GM21576 (cell line): Measurements from ENCODE around the gene IFT43.

Source experiments
- ATAC-seq: cut with Tn5 transposase; IDR thresholded peaks from one replicate; pipeline ENCODE4 v1.9.1; 2021; ENCODE audit warnings: mild to moderate bottlenecking, moderate library complexity; ENCODE audit not compliant: unreplicated experiment

Gene IFT43

GRCh38 chr14:75979648-75980565 is 5.7 kb upstream of the IFT43 start:
- no peak for ATAC-seq

GRCh38 chr14:75980856-75981255 is 4.7 kb upstream of the IFT43 start:
- ATAC-seq = no peak

GRCh38 chr14:75981426-75982265 is 3.9 kb upstream of the IFT43 start, which contains the start of gene TGFB3:
TGFB3 (minus strand) TSS chr14:75981995; CDS start chr14:75980893, 1,102 bp downstream.
- peak; percentile 57 for ATAC-seq

- peak; percentile 37 for ATAC-seq
Observed at GRCh38 chr14:75982266-75983018, 3.1 kb upstream of the IFT43 start.

GRCh38 chr14:75983019-75983358 is 2.6 kb upstream of the IFT43 start:
- no peak for ATAC-seq

GRCh38 chr14:75984674-75985073 is 889 bp upstream of the IFT43 start:
- ATAC-seq = no peak

GRCh38 chr14:75986439-75986765 is 839 bp downstream of the IFT43 start:
- ATAC-seq = no peak

- no peak for ATAC-seq
Observed at GRCh38 chr14:75987201-75987970, 1.8 kb downstream of the IFT43 start.

GRCh38 chr14:75989134-75989533 is 3.6 kb downstream of the IFT43 start:
- no peak for ATAC-seq

GRCh38 chr14:75990297-75990696 is 4.7 kb downstream of the IFT43 start:
- no peak for ATAC-seq

GRCh38 chr14:75991753-75992152 is 6.2 kb downstream of the IFT43 start:
- no peak for ATAC-seq

GRCh38 chr14:75993567-75994041 is 8.0 kb downstream of the IFT43 start:
- ATAC-seq = no peak

- no peak for ATAC-seq
Observed at GRCh38 chr14:75995372-75996041, 9.9 kb downstream of the IFT43 start.

GRCh38 chr14:75996488-75996887 is 10.9 kb downstream of the IFT43 start:
- ATAC-seq = no peak

- ATAC-seq = no peak
Observed at GRCh38 chr14:75999511-76000190, 14.1 kb downstream of the IFT43 start.

- no peak for ATAC-seq
Observed at GRCh38 chr14:76002383-76002782, 16.8 kb downstream of the IFT43 start.

- ATAC-seq = no peak
Observed at GRCh38 chr14:76006253-76006652, 20.7 kb downstream of the IFT43 start.

- ATAC-seq = no peak
Observed at GRCh38 chr14:76007379-76007778, 21.8 kb downstream of the IFT43 start.

GRCh38 chr14:76007852-76008251 is 22.3 kb downstream of the IFT43 start:
- ATAC-seq = no peak
